ENCODE data around the gene POP5.
"Not testable (repeated sequence)": the region's sequence is repeated elsewhere in the genome, so short reads cannot be mapped to it uniquely, and the experiment has no call there.

POP5 gene

DNA sequence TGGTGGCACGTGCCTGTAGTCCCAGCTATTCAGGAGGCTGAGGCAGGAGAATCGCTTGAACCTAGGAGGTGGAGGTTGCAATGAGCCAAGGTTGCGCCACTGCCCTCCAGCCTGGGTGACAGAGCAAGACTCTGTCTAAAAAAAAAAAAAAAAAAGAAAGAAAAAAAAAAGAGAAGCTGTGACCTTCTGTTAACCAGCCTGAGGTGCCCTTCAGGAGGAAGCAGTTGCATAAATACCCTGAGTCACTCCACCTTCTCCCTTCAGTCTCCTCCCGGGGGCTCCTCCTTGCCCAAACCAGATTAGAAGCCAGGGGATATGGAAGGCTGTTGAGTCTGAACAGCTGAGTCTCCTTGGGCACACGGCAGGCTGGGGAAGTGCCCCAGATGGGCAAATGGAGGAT lies 21.2 kb upstream of the POP5 start:
- not testable (repeated sequence) for H3K36me3 ChIP-seq (ENCODE audit: control insufficient read depth in 1 of 2, insufficient read depth in 2 of 2, low read depth in 1 of 2, low read length in 2 of 2); H3K9me3 ChIP-seq (ENCODE audit: control insufficient read depth, low read length); H2BK15ac ChIP-seq (ENCODE audit: low read depth, poor library complexity, severe bottlenecking); H4K91ac ChIP-seq (ENCODE audit: low read length); H2BK120ac ChIP-seq (ENCODE audit: low read depth, low read length); H3K9ac ChIP-seq (ENCODE audit: low read length); H2AFZ ChIP-seq (ENCODE audit: low read depth, low read length); H3K4me1 ChIP-seq (ENCODE audit: control insufficient read depth, insufficient read depth, low read depth, low read length); H2BK5ac ChIP-seq (ENCODE audit: low read depth, low read length, poor library complexity, severe bottlenecking); H3K4me3 ChIP-seq (ENCODE audit: insufficient read depth in 1 of 2, low read depth in 1 of 2, low read length in 2 of 2); H3K14ac ChIP-seq (ENCODE audit: low read length in 2 of 2); H3K4ac ChIP-seq (ENCODE audit: low read depth in 1 of 2, low read length in 2 of 2); H3K79me1 ChIP-seq (replicated peaks; ENCODE audit: low read length, poor library complexity, severe bottlenecking); DNase-seq; H3K23ac ChIP-seq (ENCODE audit: low read length in 2 of 2); H3K18ac ChIP-seq (ENCODE audit: low read depth in 1 of 2, low read length in 2 of 2); H3K4me2 ChIP-seq (ENCODE audit: low read length, poor library complexity, severe bottlenecking); H2BK12ac ChIP-seq (ENCODE audit: low read length in 2 of 2); H4K8ac ChIP-seq (ENCODE audit: low read length); H3K27ac ChIP-seq (ENCODE audit: low read length, poor library complexity, severe bottlenecking); H2AK5ac ChIP-seq (ENCODE audit: low read length, severe bottlenecking)
- 88% methylated on average over 4 of the region's 5 CpGs for WGBS
- H3K27me3 ChIP-seq (ENCODE audit: control insufficient read depth in 1 of 2, insufficient read depth in 1 of 2, low read length in 2 of 2): peaks cover 0 to 40% of the 10 kb centered on the region in 2 experiments

DNA sequence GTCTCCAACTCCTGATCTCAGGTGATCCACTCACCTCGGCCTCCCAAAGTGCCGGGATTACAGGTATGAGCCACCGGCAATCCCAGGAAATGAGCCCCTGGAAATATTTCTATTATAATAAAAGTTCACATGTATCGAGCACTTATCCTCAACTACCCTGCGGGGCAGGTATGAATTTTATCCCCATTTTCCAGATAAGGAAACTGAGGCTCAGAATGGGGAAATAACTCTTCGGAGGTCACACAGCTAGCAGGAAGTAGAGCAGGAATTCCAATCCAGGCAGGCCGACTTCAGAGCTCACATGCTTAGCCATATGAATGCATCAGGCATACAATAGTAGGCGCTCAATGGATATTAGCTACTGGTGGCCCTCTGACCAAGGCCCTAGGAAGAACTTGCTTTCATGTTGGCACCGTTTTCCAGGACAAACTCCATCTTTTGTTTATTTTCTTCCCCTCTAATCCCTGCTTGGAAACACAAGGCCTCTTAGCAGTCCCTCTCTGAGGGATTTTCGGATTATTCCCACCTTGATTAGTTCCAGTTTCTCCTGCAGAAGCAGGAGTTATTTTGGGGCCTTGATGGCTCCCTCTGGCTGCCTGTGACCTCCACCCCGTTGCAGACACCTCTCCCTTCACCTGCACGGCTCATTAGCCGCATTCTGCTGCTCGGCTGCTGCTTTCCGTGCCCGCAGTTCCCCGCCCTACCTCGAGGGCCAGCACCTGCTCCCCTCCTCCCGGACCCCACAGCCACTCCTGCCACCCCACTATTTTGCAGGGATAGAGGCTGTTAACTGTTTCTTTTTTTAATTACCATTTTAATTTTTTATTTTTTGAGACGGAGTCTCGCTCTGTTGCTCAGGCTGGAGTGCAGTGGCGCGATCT lies 18.7 kb upstream of the POP5 start:
- no peak overlapping the region for H3K4ac ChIP-seq (ENCODE audit: low read depth in 1 of 2, low read length in 2 of 2)
- H3K18ac ChIP-seq (ENCODE audit: low read depth in 1 of 2, low read length in 2 of 2): no peak overlapping the region

DNA sequence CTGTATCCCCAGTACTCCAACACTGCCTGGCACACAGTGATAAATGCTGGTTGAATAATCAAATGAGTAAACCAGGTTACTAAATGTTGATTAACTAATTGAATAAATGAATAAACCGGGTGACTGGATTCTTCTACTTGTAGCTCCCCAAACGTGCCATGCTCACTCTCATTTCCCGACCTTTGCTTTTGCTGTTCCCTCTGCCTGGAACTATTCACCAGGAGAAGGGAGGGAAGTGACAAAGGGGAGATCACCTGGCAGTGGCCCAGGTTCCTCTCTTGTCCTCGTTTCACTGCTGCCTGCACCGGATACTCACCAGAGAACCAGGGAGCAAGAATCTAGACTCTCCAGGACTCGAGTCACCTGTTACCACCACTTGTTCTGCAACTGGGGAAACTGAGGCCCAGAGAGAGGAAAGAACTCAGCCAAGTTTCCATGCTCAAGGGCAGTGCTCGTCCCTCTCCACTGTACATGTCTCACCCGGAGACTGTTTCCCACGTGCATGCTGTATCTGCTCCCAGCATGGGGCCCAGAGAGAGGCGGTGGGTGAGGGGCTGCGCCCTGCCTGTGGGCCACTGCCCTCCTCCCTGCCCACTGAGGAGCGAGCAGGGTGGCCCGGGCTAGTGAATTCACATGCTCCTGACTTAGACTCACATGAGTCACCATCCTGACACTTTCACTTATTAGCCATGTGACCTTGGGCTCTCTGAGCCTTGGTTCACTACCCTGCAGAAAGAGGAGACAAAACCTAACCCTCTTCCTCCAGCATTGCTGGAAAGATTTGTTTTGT lies 17.7 kb upstream of the POP5 start:
- H2BK120ac ChIP-seq (ENCODE audit: low read depth, low read length): no peak overlapping the region
- H3K79me1 ChIP-seq (replicated peaks; ENCODE audit: low read length, poor library complexity, severe bottlenecking): no peaks in the 10 kb centered on the region
- no peak overlapping the region for H3K4me3 ChIP-seq (ENCODE audit: insufficient read depth in 1 of 2, low read depth in 1 of 2, low read length in 2 of 2)
- H4K8ac ChIP-seq (ENCODE audit: low read length): no peak overlapping the region
- no peak overlapping the region for H3K4ac ChIP-seq (ENCODE audit: low read depth in 1 of 2, low read length in 2 of 2)
- H4K91ac ChIP-seq (ENCODE audit: low read length): no peak overlapping the region
- no peak overlapping the region for H2BK5ac ChIP-seq (ENCODE audit: low read depth, low read length, poor library complexity, severe bottlenecking)
- no peak overlapping the region for H2BK12ac ChIP-seq (ENCODE audit: low read length in 2 of 2)
- H2AK5ac ChIP-seq (ENCODE audit: low read length, severe bottlenecking): no peak overlapping the region
- H3K36me3 ChIP-seq (ENCODE audit: control insufficient read depth in 1 of 2, insufficient read depth in 2 of 2, low read depth in 1 of 2, low read length in 2 of 2): no peaks in the 10 kb centered on the region
- DNase-seq: peak; percentile 74
- no peak overlapping the region for H2BK15ac ChIP-seq (ENCODE audit: low read depth, poor library complexity, severe bottlenecking)
- H3K27ac ChIP-seq (ENCODE audit: low read length, poor library complexity, severe bottlenecking): no peak overlapping the region
- peak overlapping the region in 1 of 2 experiments; percentile 72 for H3K14ac ChIP-seq (ENCODE audit: low read length in 2 of 2)
- peak overlapping the region; percentile 62 for H3K4me2 ChIP-seq (ENCODE audit: low read length, poor library complexity, severe bottlenecking)
- H3K9ac ChIP-seq (ENCODE audit: low read length): no peak overlapping the region
- H3K4me1 ChIP-seq (ENCODE audit: control insufficient read depth, insufficient read depth, low read depth, low read length): peaks cover 7% of the 10 kb centered on the region
- H2AFZ ChIP-seq (ENCODE audit: low read depth, low read length): no peak overlapping the region
- no peaks in the 10 kb centered on the region for H3K9me3 ChIP-seq (ENCODE audit: control insufficient read depth, low read length)
- WGBS: 60% methylated on average over 13 of the region's 13 CpGs
- no peak overlapping the region for H3K23ac ChIP-seq (ENCODE audit: low read length in 2 of 2)
- peaks cover 0 to 40% of the 10 kb centered on the region in 2 experiments for H3K27me3 ChIP-seq (ENCODE audit: control insufficient read depth in 1 of 2, insufficient read depth in 1 of 2, low read length in 2 of 2)
- H3K18ac ChIP-seq (ENCODE audit: low read depth in 1 of 2, low read length in 2 of 2): peak overlapping the region in 1 of 2 experiments; percentile 44

More for the DNA sequence above, 18.7 kb upstream of the POP5 start:
- Histone ChIP-seq H4K91ac (ENCODE audit: low read length) (no peak overlapping the region), H3K27me3 (ENCODE audit: control insufficient read depth in 1 of 2, insufficient read depth in 1 of 2, low read length in 2 of 2) (peaks cover 0 to 47% of the 10 kb centered on the region in 2 experiments), H3K36me3 (ENCODE audit: control insufficient read depth in 1 of 2, insufficient read depth in 2 of 2, low read depth in 1 of 2, low read length in 2 of 2) (no peaks in the 10 kb centered on the region), H2AK5ac (ENCODE audit: low read length, severe bottlenecking) (no peak overlapping the region), H3K79me1 (replicated peaks; ENCODE audit: low read length, poor library complexity, severe bottlenecking) (no peaks in the 10 kb centered on the region), H2BK15ac (ENCODE audit: low read depth, poor library complexity, severe bottlenecking) (no peak overlapping the region), H3K9ac (ENCODE audit: low read length) (no peak overlapping the region), H2BK12ac (ENCODE audit: low read length in 2 of 2) (no peak overlapping the region), H2AFZ (ENCODE audit: low read depth, low read length) (no peak overlapping the region), H4K8ac (ENCODE audit: low read length) (no peak overlapping the region), H3K4me1 (ENCODE audit: control insufficient read depth, insufficient read depth, low read depth, low read length) (peaks cover 7% of the 10 kb centered on the region), H3K4me3 (ENCODE audit: insufficient read depth in 1 of 2, low read depth in 1 of 2, low read length in 2 of 2) (no peak overlapping the region), H3K23ac (ENCODE audit: low read length in 2 of 2) (no peak overlapping the region), H3K4me2 (ENCODE audit: low read length, poor library complexity, severe bottlenecking) (no peak overlapping the region), H2BK5ac (ENCODE audit: low read depth, low read length, poor library complexity, severe bottlenecking) (no peak overlapping the region), H2BK120ac (ENCODE audit: low read depth, low read length) (no peak overlapping the region), H3K9me3 (ENCODE audit: control insufficient read depth, low read length) (no peaks in the 10 kb centered on the region), H3K14ac (ENCODE audit: low read length in 2 of 2) (no peak overlapping the region), H3K27ac (ENCODE audit: low read length, poor library complexity, severe bottlenecking) (no peak overlapping the region)
- no peak for DNase-seq
- WGBS: 87% methylated on average over 16 of the region's 23 CpGs

DNA sequence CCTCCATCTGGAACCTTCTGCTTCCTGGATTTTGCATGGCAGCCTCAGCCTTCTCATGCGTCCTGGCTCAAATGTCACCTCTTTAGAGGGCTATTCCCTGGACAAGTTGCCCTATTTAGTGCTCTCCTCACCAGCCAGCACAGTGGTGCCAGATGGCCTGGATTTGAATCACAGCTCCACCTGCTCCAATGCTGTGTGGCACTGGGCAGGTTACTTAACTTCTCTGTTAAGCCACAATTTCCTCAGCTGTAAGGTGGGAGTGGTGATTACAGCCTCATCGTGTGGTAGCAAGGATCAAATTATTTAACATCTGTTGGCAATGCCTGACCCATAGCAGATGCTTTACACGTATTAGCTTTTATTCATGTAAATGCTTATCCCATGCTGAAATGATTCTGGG lies 16.7 kb upstream of the POP5 start:
- H2AK5ac ChIP-seq (ENCODE audit: low read length, severe bottlenecking): no peak overlapping the region
- no peak overlapping the region for H2BK12ac ChIP-seq (ENCODE audit: low read length in 2 of 2)
- H3K9me3 ChIP-seq (ENCODE audit: control insufficient read depth, low read length): no peaks in the 10 kb centered on the region
- no peak overlapping the region for H3K27ac ChIP-seq (ENCODE audit: low read length, poor library complexity, severe bottlenecking)
- H2AFZ ChIP-seq (ENCODE audit: low read depth, low read length): no peak overlapping the region
- peaks cover 7% of the 10 kb centered on the region for H3K4me1 ChIP-seq (ENCODE audit: control insufficient read depth, insufficient read depth, low read depth, low read length)
- no peak overlapping the region for H2BK15ac ChIP-seq (ENCODE audit: low read depth, poor library complexity, severe bottlenecking)
- DNase-seq: no peak
- H3K4me2 ChIP-seq (ENCODE audit: low read length, poor library complexity, severe bottlenecking): no peak overlapping the region
- H3K36me3 ChIP-seq (ENCODE audit: control insufficient read depth in 1 of 2, insufficient read depth in 2 of 2, low read depth in 1 of 2, low read length in 2 of 2): no peaks in the 10 kb centered on the region
- no peak overlapping the region for H4K91ac ChIP-seq (ENCODE audit: low read length)
- no peak overlapping the region for H3K14ac ChIP-seq (ENCODE audit: low read length in 2 of 2)
- peaks cover 0 to 40% of the 10 kb centered on the region in 2 experiments for H3K27me3 ChIP-seq (ENCODE audit: control insufficient read depth in 1 of 2, insufficient read depth in 1 of 2, low read length in 2 of 2)
- H2BK120ac ChIP-seq (ENCODE audit: low read depth, low read length): no peak overlapping the region
- WGBS: 90% methylated on average over 1 of the region's 3 CpGs
- no peak overlapping the region for H3K4me3 ChIP-seq (ENCODE audit: insufficient read depth in 1 of 2, low read depth in 1 of 2, low read length in 2 of 2)
- no peak overlapping the region for H3K4ac ChIP-seq (ENCODE audit: low read depth in 1 of 2, low read length in 2 of 2)
- H4K8ac ChIP-seq (ENCODE audit: low read length): no peak overlapping the region
- no peak overlapping the region for H3K18ac ChIP-seq (ENCODE audit: low read depth in 1 of 2, low read length in 2 of 2)
- no peak overlapping the region for H3K23ac ChIP-seq (ENCODE audit: low read length in 2 of 2)
- no peak overlapping the region for H2BK5ac ChIP-seq (ENCODE audit: low read depth, low read length, poor library complexity, severe bottlenecking)
- H3K79me1 ChIP-seq (replicated peaks; ENCODE audit: low read length, poor library complexity, severe bottlenecking): no peaks in the 10 kb centered on the region
- H3K9ac ChIP-seq (ENCODE audit: low read length): no peak overlapping the region
